PC-3 (cell line): ENCODE measurements around the gene COX6A2.

Source experiments
- CTCF ChIP-seq: fragments of 300-600 bp; sonication (generic); conservative IDR thresholded peaks from 2 replicates; pipeline ENCODE4 v1.5.1; 2017; ENCODE audit warnings: antibody characterized with exemption, low read depth, mild to moderate bottlenecking, low read length
- EZH2 ChIP-seq: fragments of 300-600 bp; sonication (generic); IDR thresholded peaks from one replicate; pipeline ENCODE4 v1.6.1; 2017; ENCODE audit warnings: antibody characterized with exemption, mild to moderate bottlenecking, low read length; ENCODE audit not compliant: unreplicated experiment
- EZH2phosphoT487 ChIP-seq: fragments of 300-600 bp; sonication (generic); IDR thresholded peaks from 2 replicates; pipeline ENCODE4 v1.6.1; 2018; ENCODE audit warnings: mild to moderate bottlenecking, antibody characterized with exemption, low read length, borderline replicate concordance

- TF ChIP-seq CTCF (no peak), EZH2phosphoT487 (no peak), EZH2 (no peak)
Measured at GRCh38 chr16:31474773-31475738, 46.9 kb upstream of the COX6A2 start.
